Measurements from ENCODE around the gene DGKG. TPM values are rescaled to one million over a fixed set of nuclear protein-coding genes. Genes with fewer than 3 reads are reported as not detected.

The DGKG gene
- total and polyA plus RNA-seq, 4 donors, result 2.1 to 13.7 (median 8.0) TPM

DNA sequence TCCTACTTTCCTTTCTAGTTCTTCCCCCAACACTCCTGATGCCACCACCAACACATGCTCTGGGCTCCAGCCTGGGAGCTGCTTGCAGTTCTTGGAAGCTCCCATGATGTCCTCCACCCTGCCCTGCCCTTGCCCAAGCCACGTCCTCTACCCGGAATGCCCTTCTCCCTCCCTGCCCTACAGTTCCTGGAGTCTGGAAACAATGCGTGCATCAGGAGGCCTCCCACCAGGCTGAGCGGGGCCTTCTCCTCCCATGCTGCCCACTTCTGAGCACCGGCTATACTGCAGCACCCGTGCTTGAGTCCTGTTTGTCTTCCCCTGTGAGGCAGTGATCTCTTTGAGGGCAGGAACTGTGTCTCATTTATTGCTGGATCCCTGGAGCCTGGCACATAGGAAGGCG is 44.6 kb downstream of the DGKG start:
- no peak for ATAC-seq (ENCODE audit: insufficient read depth, low FRiP score)
- Histone ChIP-seq H3K36me3 (ENCODE audit: control insufficient read depth in 4 of 4, insufficient read depth in 4 of 4, low read length in 4 of 4) (peaks cover 0 to 4% (median 0%) of the 10 kb centered on the region in 4 donors), H3K4me3 (no peak overlapping the region), H3K9me3 (ENCODE audit: control insufficient read depth in 4 of 4, insufficient read depth in 3 of 4, low read length in 3 of 4) (peaks cover 0 to 5% (median 0%) of the 10 kb centered on the region in 4 donors), H3K27ac (ENCODE audit: low read depth in 1 of 2, low read length in 1 of 2) (no peak overlapping the region), H3K27me3 (ENCODE audit: control insufficient read depth in 3 of 3, insufficient read depth in 3 of 3, low read length in 2 of 3) (no peaks in the 10 kb centered on the region), H3K9ac (ENCODE audit: insufficient read depth in 1 of 2, low read length in 2 of 2) (no peak overlapping the region), H3K4me1 (ENCODE audit: control insufficient read depth in 5 of 5, insufficient read depth in 5 of 5, low read length in 5 of 5) (peaks cover 0 to 1% (median 0%) of the 10 kb centered on the region in 5 donors)
- TF ChIP-seq, protein P1, sequence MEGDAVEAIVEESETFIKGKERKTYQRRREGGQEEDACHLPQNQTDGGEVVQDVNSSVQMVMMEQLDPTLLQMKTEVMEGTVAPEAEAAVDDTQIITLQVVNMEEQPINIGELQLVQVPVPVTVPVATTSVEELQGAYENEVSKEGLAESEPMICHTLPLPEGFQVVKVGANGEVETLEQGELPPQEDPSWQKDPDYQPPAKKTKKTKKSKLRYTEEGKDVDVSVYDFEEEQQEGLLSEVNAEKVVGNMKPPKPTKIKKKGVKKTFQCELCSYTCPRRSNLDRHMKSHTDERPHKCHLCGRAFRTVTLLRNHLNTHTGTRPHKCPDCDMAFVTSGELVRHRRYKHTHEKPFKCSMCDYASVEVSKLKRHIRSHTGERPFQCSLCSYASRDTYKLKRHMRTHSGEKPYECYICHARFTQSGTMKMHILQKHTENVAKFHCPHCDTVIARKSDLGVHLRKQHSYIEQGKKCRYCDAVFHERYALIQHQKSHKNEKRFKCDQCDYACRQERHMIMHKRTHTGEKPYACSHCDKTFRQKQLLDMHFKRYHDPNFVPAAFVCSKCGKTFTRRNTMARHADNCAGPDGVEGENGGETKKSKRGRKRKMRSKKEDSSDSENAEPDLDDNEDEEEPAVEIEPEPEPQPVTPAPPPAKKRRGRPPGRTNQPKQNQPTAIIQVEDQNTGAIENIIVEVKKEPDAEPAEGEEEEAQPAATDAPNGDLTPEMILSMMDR (IDR thresholded peaks at IDR 0.05; ENCODE audit: control extremely low read depth, extremely low read depth), result no peak
- DNase-seq, result no peak
- 89 to 91% methylated on average over 7 of the region's 7 CpGs for WGBS, 2 donors

DNA sequence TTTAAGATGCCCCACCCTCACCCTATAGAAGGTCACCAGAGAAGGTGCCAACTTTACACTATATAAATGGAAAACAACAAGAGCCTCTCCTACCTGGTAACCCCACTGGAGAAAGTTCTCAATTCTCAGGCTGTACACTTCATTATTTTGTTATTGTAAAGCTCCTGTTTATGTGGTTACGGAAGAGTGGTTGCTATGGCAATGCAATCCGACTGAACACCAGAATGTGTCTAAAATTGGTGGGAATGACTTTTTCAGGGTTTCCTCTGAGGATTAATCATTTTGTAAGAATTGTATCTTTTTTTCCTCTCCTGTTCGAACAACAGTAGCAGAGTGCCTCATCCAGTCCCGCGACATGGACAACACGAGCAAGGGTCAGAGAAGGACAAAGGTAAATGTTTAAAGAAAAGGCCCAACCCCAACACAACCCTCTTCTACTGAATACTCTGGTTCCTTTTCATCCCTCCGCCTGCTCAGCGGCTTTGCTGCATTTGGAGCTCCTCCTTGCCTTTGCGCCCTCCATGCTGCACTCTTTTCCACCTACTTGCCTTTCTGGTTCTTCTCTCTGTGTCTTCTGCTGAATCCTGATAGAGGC is 45.3 kb downstream of the DGKG start:
- ATAC-seq (ENCODE audit: insufficient read depth, low FRiP score) (no peak), DNase-seq (peak in 1 of 3 donors; percentile 2)
- H3K4me3 ChIP-seq, result no peak overlapping the region
- peaks cover 0 to 5% (median 0%) of the 10 kb centered on the region in 4 donors for H3K9me3 ChIP-seq (ENCODE audit: control insufficient read depth in 4 of 4, insufficient read depth in 3 of 4, low read length in 3 of 4)
- no peak overlapping the region for H3K27ac ChIP-seq (ENCODE audit: low read depth in 1 of 2, low read length in 1 of 2)
- H3K27me3 ChIP-seq (ENCODE audit: control insufficient read depth in 3 of 3, insufficient read depth in 3 of 3, low read length in 2 of 3), result no peaks in the 10 kb centered on the region
- TF ChIP-seq, protein P1 (IDR thresholded peaks at IDR 0.05; ENCODE audit: control extremely low read depth, extremely low read depth), result no peak
- peaks cover 0 to 4% (median 0%) of the 10 kb centered on the region in 4 donors for H3K36me3 ChIP-seq (ENCODE audit: control insufficient read depth in 4 of 4, insufficient read depth in 4 of 4, low read length in 4 of 4)
- H3K9ac ChIP-seq (ENCODE audit: insufficient read depth in 1 of 2, low read length in 2 of 2), result no peak overlapping the region
- WGBS, 2 donors, result 85 to 86% methylated on average over 9 of the region's 9 CpGs
- peaks cover 0 to 1% (median 0%) of the 10 kb centered on the region in 5 donors for H3K4me1 ChIP-seq (ENCODE audit: control insufficient read depth in 5 of 5, insufficient read depth in 5 of 5, low read length in 5 of 5)

DNA sequence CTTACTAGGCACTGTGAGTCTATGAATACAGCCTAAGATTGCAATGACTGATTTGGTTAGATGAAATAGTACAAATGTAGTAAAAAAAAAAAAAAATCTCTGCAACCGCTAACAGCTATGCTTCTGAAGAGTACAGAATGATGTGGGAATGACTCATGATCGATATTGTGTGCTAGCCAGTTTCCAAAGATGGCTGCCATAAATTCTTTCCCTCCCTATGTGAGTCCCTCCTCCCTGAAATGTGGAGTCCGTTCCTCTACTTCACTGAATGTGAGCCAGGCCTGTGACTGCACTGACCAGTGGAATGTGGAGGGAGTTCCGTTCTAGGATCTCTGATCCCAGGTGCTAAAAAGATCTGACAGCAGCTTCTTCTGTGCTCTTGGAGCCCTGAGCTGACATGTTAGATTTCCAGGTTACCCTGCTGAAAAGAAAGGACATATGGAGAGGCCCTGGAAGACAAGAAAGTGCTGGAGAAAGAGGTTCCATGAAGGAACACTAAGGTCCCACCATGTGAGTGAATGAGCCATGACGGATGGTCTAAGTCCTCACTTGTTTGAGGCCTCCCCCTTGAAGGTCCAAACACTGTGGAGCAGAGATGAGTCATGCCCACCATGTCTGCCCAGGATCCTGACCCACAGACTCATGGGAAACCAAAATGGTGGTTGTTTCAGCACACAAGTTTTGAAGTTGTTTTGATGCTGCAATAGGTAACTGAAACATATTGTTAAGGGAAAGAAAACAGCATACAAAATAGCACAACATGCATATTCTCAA is 46.3 kb downstream of the DGKG start:
- Histone ChIP-seq H3K27ac (ENCODE audit: low read depth in 1 of 2, low read length in 1 of 2) (no peak overlapping the region), H3K9ac (ENCODE audit: insufficient read depth in 1 of 2, low read length in 2 of 2) (no peak overlapping the region), H3K36me3 (ENCODE audit: control insufficient read depth in 4 of 4, insufficient read depth in 4 of 4, low read length in 4 of 4) (peaks cover 0 to 4% (median 0%) of the 10 kb centered on the region in 4 donors), H3K4me1 (ENCODE audit: control insufficient read depth in 5 of 5, insufficient read depth in 5 of 5, low read length in 5 of 5) (peaks cover 0 to 1% (median 0%) of the 10 kb centered on the region in 5 donors), H3K4me3 (no peak overlapping the region), H3K9me3 (ENCODE audit: control insufficient read depth in 4 of 4, insufficient read depth in 3 of 4, low read length in 3 of 4) (peaks cover 0 to 5% (median 0%) of the 10 kb centered on the region in 4 donors), H3K27me3 (ENCODE audit: control insufficient read depth in 3 of 3, insufficient read depth in 3 of 3, low read length in 2 of 3) (no peaks in the 10 kb centered on the region)
- DNase-seq (no peak), ATAC-seq (ENCODE audit: insufficient read depth, low FRiP score) (no peak)
- TF ChIP-seq, protein P1 (IDR thresholded peaks at IDR 0.05; ENCODE audit: control extremely low read depth, extremely low read depth), result no peak
- WGBS, 2 donors, result 85 to 94% methylated on average over 5 of the region's 5 CpGs
